RPMI8226 (cell line): ENCODE results near the gene CSTF1.
"Not testable (repeated sequence)": the region's sequence is repeated elsewhere in the genome, so short reads cannot be mapped to it uniquely, and the experiment has no call there.

ENCODE experiments used
- DNase-seq: peaks from one replicate; pipeline ENCODE4 v3.0.0-alpha.2; 2015

The CSTF1 gene

DNA sequence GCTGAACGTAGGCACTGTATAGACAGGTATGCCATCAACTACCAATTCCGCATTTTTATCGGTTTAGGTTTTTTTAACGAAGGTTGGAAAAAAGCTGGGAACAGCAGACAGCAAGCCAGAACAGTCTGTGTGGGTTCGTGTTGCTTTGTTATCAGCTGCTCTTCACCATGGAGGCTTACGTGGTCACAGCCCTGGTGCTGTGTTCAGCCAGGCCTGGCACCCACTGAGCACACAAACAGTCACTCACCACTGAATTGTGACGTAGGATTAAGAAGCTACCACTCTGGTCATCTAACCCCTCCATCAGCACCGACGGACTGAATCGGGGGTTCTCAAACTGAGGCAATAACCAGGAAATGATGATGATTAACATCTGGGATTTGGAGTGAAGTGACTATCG, 20.5 kb upstream of the CSTF1 start:
- no peak for DNase-seq

DNA sequence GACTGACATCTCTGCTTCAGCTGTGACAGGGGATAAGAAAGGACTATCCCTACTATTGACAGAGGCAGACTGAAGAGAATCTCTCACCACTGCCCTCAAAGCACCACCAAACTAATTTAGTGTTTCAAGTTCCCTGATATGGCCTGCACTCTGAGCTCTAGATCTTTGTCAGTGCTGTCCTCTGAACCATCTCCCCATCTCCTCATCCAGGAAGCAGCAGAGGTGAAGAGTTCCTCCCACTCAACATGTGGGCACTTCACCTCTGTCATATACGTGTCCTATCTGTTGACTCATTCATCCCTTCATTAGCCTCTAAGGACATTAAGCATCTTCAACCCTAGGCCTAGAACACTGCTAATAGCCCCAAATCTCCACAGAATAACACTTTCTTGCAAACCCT, 19.6 kb upstream of the CSTF1 start:
- DNase-seq: no peak

GRCh38 chr20:56373942-56374341, 18.5 kb upstream of the CSTF1 start:
- DNase-seq: no peak

GRCh38 chr20:56376331-56376730, 16.1 kb upstream of the CSTF1 start:
- no peak for DNase-seq

- DNase-seq: no peak
Observed at GRCh38 chr20:56378386-56378785, 14.1 kb upstream of the CSTF1 start.

GRCh38 chr20:56380375-56380774, 12.1 kb upstream of the CSTF1 start:
- DNase-seq: no peak

- DNase-seq: no peak
Observed at GRCh38 chr20:56381501-56381900, 10.9 kb upstream of the CSTF1 start.

DNA sequence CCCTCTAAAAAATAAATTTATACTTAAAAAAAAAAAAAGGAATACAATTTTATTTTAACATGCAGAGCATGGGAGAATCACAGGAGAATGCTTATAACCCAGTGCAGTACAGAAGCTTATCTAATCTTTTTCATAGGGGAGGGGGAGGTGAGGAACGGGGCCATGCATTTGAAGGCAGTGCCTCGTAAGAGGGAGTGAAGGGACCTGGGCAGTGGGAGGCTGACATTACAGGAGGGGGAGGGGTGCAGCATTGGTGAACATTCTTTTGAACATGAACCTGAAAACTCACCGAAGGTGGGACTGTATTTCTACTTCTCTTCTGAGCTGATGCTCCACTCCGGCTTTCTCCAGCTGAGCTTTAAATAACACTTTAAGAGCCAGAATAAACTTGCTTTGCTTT, 9.7 kb upstream of the CSTF1 start:
- no peak for DNase-seq

GRCh38 chr20:56383334-56383733, 9.1 kb upstream of the CSTF1 start:
- no peak for DNase-seq

DNA sequence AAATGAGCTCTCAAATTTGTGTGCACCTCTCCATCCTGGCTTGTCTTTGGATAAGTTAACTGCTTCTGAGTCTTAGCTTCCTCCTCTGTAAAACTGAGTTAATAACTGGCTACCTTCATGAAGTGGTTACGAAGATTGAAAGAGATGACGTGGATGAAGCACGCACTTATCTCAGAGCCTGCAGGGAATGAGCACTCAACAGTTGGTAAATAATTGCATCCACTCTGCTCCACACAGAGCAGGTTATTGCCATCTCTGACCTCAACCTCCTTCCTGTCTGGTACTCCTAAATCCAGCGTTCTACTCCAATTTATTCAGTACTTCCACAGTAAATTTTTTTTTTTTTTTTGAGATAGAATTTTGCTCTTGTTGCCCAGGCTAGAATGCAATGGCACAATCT, 7.3 kb upstream of the CSTF1 start:
- no peak for DNase-seq

DNA sequence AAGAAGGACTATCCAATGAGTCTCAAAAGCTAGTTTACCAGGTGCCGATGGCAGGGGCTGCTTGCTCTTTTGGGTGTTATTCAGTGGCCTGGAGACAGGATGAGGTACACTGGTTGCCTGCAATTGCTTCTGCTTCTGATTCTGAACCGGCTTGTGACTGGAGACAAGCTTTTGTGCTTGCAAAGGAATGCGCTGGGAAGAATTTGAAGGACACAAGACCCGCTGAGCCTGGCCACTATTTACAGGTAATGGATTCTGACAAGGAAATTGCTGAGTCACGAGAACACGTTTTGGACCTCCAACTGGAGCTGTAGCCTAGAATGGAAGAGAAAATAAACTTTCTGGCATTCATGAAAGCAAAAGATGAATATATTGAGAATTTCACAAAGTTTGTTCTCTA, 6.2 kb upstream of the CSTF1 start:
- DNase-seq: no peak

DNA sequence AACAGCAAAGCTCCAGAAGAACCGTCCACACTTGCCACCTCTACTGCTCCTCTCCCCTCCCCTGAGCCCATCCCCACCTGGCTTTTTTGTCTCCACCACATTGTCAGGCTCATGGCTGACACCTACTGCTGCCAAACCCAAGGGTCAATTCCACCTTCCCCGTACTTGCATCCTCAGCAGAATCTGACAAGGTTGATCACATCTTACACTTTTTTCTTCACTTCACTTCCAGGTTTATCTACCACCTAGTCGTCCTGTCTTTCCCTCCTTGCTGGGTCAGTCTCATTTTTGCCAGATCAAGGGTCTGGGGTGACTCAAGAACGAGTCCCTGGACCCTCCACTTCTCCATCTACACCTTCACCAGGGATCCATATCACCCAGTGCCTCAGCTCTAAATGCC, 3.6 kb upstream of the CSTF1 start:
- DNase-seq: no peak

DNA sequence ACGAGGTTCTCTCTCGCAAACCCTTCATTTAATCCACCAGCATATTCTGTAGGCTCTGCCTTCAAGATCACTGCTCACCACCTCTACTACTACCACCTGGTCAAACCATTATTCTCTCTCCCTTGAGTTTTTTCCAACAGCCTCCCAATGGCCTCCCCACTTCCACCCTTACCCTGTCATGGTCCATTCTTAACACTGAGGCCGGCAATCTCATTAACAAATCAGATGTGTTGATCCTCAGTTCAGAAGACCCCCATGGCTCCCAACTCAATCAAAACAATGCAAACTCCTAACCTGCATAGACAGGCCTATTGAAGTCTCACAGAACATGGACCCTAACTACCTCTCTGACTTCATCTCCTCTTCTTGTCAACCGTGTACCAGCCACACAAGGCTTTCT, 2.6 kb upstream of the CSTF1 start:
- no peak for DNase-seq

DNA sequence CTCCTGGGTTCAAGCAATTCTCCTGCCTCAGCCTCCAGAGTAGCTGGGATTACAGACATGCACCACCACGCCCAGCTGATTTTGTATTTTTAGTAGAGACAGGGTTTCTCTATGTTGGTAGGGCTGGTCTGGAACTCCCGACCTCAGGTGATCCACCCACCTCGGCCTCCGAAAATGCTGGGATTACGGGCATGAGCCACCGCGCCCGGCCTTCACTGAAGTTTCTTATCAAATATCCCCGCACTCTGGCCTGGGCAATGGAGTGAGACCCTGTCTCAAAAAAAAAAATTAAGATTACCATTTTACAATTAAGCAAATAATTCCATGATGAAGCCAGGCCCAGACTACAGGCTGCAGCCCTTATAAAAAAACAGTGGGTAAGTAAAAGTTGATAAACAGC, 2.0 kb upstream of the CSTF1 start:
- not testable (repeated sequence) for DNase-seq

DNA sequence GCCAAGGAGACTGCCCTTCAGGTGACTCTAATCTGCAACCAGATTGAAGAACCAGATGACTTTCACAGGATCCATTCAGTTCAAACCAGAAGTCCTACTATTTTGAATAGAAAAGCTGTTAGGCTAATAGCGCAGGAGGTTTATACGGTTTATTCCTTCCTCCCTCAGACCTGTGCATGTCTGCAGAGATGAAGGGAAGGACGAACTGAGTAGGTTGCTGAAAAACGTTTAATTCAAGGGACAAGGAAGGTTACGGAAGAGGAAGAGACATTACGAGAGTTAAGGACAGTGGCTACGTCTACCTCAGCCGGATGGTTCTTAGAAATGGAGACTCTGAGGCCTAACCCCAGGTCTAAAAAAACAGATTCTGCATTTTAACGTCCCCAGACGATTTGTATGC, 1.4 kb upstream of the CSTF1 start:
- no peak for DNase-seq

- DNase-seq: no peak
Observed at GRCh38 chr20:56391596-56392131, 781 bp upstream of the CSTF1 start.

DNA sequence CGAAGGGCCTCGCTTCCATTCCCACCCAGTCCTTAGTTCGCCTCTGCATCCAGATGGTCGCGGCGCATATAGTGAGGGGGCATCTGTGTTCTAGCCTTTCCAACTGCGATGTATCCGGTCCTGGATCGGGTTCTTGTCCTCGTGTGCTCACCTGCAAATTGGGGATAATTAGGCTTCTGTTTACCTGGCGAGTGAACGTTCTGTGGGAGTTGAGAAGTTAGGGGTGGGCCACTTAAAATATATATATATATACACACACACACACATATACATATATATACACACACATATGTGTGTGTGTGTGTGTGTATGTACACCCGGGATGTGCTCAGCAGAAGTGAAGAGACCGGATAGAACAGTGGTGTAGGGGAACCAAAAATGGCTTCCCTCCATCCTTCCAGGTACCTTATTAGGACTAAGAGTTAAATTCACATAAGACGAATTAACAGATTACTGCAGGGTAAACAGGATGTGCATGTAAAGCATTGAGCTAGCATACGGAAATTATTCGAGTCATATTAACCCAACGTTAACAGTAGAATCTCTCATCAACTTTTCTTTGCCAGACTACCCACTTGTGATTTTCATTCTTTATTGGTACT, 537 bp downstream of the CSTF1 start:
- peak; percentile 13 for DNase-seq

DNA sequence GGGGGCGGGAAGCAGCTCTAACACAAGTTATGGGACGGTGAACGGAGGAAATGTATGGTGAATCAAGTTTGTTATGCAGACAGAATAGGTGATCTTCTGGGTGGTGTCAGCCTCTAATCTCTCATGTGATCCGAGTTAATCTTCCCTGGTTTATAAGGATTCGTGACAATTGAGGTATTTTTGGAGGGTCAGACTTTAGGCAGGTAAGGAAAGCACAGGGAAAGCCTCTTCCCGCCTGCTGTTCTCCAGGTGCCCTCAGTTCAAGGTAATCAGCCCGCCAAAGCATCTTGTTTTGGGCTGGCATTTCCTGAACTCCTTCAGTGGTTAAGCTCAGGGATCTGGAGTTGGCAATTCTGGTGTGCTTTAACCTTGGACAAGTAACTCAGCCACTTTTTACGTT, 1.2 kb downstream of the CSTF1 start:
- no peak for DNase-seq

DNA sequence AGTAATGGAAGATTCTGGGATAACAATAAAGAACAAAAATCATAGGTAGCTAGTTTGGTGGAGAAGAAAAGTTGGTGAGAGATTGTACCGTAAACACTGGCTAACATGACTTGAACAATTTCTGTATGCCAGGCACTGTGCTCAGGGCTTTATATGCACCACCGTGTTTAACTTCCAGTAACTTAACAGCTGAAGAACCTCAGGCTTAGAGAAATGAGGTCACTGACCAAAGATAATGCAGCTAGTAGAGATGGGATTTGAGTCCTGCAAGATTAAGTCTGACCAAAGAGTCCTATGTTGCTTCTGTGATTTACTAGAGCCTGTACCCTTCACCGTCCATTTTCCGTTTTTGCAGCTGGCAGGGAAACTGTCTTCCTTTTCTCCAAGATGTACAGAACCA, 2.7 kb downstream of the CSTF1 start:
- no peak for DNase-seq

- peak; percentile 71 for DNase-seq
Observed at GRCh38 chr20:56400001-56400640, 7.7 kb downstream of the CSTF1 start.

DNA sequence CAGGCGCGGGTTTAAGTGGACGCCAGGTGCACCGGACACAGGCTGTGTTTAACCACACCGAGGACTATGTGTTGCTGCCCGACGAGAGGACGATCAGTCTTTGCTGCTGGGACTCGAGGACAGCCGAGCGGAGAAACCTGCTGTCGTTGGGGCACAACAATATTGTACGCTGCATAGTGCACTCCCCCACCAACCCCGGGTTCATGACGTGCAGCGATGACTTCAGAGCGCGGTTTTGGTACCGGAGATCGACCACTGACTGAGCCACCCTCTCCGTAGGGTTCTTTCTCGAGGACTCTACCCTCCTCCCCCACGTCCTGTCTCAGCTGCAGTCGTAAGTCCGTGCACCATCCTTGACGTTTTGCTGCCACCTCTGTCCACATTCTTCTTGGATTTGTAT, 11.0 kb downstream of the CSTF1 start:
- no peak for DNase-seq

GRCh38 chr20:56405356-56405755, 12.9 kb downstream of the CSTF1 start:
- DNase-seq: not testable (repeated sequence)

DNA sequence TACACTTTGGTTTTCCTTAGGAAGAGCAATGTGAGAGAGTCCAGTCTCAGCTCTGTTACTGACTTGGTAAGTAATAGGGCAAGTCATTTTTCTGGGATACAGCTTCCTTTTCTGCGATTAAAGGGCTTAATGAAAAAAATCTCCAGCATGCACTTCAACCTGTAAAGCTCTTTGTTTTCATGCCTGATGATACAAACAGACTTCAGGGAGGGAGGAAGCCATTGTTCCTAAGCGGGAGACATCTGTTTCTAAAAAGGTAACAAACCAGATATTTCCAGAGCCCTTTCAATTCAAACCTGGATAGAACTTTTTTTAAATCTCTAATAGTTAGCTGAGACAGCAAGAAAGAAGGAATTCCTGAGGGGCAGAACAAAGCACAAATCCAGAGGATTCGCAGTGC, 14.5 kb downstream of the CSTF1 start:
- no peak for DNase-seq

GRCh38 chr20:56409521-56409920, 17.1 kb downstream of the CSTF1 start:
- DNase-seq: no peak

DNA sequence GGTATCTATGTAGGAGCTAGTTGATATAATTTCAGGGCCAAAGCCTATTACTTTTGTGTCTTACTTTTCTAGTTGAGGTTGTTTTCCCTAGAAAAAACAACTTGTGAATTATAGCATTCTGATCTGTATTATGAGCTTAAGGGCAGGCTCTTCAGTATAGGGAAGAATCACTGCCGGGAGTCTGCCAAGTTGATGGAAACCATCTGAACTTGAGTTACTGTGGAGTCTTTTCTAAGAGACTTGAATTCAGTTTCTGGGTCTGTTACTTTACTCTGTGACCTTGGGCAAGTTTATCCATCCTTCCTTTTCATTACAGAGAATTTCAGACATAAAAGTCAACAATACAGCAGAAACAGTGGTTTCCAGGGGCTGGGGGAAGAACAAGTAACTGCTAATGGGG, 17.5 kb downstream of the CSTF1 start:
- no peak for DNase-seq
